GM21529 (cell line): ENCODE results near the gene CNTNAP1.
A peak's percentile ranks its signal among the peaks of the same experiment; 100 is the strongest.
"Not testable (repeated sequence)": the region's sequence is repeated elsewhere in the genome, so short reads cannot be mapped to it uniquely, and the experiment has no call there.

Source experiments
- ATAC-seq: cut with Tn5 transposase; IDR thresholded peaks from one replicate; pipeline ENCODE4 v1.9.1; 2021; ENCODE audit not compliant: unreplicated experiment

CNTNAP1 gene

GRCh38 chr17:42725143-42725542, 42.8 kb downstream of the CNTNAP1 start:
- no peak for ATAC-seq

DNA sequence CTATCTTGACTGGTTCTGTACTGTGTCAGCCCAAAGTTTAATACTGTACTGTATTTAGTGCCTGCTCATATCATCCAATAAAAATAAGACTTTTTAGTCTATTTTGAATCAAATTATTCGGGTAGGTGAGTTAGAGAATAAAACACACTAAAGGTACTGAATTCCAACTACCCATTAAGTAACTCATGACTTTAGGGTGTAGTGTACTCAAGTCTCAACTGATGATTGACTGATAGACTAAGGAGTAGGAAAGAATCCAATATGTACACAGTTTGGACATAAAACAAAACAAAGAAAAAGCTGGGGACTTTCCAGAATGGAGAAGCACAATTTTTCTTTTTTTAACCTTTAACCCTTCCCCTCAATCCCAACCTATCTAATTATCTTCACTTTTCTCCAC, 58.4 kb downstream of the CNTNAP1 start:
- no peak for ATAC-seq

DNA sequence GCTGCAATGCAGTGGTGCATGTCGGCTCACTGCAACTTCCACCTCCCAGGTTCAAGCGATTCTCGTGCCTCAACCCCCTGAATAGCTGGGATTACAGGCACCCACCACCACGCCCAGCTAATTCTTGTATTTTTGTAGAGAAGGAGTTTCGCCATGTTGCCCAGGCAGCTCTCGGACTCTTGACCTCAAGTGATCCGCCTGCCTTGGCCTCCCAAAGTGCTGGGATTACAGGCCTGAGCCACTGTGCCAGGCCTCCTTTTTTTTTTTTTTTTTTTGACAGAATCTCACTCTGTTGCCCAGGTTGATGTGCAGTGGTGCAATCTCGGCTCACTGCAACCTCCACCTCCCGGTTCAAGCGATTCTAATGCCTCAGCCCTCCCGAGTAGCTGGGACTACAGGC, 60.6 kb downstream of the CNTNAP1 start:
- ATAC-seq = not testable (repeated sequence)

GRCh38 chr17:42743595-42744282, 61.4 kb downstream of the CNTNAP1 start:
- ATAC-seq = no peak

DNA sequence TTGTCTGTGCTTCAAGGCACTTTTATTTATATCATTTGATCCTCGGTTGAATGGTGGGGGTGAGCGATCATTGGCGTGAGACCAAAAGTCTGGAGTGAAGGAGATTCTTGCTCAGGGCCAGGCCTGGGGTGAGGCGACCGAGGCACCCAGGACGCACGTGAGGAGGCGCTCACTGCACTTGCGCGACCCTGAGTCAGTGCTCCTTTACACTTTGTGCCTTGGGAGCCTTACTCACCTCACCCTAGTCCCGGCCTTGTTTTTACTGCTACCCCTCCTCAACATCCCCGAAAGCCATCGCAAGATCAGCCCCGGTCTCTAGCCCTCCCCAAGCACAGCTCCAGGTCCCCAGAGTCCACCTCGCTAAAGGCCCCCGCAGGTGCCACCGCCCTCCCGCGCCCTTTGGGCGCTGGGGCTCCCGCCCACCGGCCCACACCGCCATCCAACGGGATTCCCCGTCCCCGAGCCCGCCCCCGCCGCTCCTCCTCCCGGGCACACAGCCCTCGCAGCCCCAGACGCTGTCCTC, 62.0 kb downstream of the CNTNAP1 start:
- ATAC-seq = peak; percentile 48

DNA sequence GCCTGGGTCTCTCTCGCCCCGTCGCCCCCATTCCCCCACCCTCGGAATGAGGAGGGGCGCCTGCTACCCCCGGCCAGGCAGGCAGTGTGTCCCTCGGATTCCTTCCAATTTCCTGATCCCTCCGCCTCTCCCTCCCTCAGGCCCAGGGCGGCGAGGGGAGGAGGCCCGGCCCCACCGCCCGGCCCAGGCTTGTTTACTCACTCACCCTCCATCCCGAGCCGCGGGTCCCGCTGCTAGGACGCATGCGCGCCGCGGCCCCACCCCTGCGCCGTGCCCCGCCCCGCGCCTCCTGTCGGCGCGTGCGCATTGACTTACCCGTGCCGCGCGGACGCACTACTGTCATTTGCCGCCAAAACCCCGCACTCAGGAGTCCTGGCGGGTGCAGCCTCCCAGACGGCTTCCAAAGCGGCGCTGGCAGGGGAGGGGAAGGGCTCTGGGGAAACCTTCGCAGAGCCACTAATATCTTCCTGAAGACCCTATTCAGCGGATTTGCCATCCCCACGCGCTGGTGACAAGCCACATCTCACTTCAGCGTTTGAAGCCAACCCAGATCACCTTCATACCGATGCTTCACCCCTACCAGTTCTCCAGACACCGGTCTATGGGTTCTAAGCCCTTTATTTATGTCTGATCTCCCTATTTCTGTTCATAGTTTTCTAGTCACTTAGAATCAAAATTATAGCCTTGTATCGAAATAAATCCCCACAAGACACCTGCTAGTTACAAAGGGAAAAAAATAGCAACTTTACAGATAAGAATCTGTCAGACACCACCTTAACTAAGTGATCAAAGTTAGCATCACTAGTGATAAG, 62.7 kb downstream of the CNTNAP1 start, which contains the start of gene EZH1:
EZH1 (minus strand) TSS at position 235 of the 812 bp plus-strand sequence. CDS start 16,099 bp downstream, outside the sequence.
- ATAC-seq = peak; percentile 74

DNA sequence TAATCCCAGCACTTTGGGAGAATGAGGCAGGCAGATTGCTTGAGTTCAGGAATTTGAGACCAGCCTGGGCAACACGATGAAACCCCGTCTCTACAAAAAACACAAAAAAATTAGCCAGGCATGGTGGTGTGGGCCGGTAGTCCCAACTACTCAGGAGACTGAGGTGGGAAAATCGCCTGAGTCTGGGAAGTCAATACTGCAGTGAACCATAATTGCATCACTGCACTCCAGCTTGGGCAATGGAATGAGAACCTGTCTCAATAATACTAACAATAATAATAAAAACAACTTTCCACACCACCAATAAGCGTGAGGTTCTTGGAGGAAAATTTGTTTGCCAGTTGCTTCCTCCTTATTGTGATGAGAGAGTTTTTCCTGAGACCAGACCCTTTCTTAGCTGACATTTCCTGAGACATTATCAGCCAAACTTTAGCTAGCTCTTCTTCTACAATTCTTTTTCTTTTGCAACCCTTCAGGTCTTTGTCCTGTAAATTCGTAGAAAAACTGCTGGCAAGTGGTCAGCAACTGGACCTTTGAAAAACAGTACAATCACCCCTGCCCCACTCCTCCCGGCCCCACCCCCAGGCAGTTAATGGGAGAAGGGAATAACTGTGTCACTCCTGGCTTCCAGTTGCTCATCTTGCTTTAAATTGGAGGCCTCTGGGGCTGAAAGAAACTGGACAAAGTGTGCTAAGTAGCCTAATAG, 66.0 kb downstream of the CNTNAP1 start:
- no peak for ATAC-seq

DNA sequence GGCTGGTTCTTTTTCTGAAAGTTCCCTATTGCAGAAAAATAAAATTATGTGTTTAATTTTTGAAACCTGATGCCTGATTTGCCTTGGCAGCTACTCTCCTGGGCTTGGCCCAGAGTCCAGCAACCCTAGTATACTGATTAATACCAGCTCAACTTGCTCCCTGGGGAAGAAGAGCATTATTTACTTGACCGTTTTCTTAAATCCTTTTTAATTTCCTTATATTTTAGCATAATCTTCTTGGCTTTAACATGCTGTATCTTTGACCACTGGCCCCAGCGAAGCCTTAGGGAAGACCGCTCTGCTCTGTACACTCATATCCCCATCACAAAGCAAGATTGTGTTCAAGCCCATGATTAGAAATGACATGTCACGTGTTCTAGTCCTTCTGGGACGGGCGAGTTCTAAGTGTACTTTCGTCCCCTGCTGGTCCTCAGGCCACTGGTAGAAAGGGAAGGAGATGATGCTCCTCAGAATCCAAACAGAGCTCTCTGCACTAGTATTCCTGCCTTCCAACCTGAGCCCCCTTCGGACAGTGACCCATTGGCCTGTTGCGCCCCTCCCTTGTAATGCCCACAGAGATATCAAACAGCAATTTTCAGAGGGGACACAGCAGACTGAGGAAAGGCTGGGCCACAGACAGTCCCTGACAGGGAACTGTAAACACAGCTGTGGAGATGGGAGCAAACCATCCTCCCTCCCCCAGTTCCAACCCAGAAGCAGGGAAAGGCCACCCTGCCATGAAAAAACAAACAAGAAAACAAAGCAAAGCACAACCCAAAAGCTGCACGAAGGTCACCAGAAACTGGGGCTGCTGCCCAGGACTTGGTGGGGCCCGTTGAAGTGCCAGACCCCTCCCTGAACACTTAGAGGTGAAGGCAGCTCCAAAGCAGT, 66.8 kb downstream of the CNTNAP1 start:
- ATAC-seq = no peak
